NCI-H446 treated with DMSO at 0.1 percent for 48 hours (cell line): ENCODE measurements around the gene OPALIN.

Source experiments
- DNase-seq: peaks from one replicate; lab custom pipeline; 2025; lab: John Stamatoyannopoulos, UW

The OPALIN gene

GRCh38 chr10:96299383-96299782 is 59.4 kb downstream of the OPALIN start:
- no peak for DNase-seq

- no peak for DNase-seq
These were observed 60.4 kb downstream of the OPALIN start for GRCh38 chr10:96298362-96298761.

GRCh38 chr10:96297486-96297885 is 61.3 kb downstream of the OPALIN start:
- DNase-seq = no peak

- no peak for DNase-seq
These were observed 63.3 kb downstream of the OPALIN start for GRCh38 chr10:96295475-96295874.
